Stimulated activated naive CD4-positive, alpha-beta T cell (primary cell): ENCODE results near the gene GLTP.

Experiments used
- DNase-seq, 6 experiments: peaks; one replicate each; lab custom pipeline; 2025; lab: John Stamatoyannopoulos, UW

The GLTP gene

GRCh38 chr12:109844091-109844490 is 36.2 kb downstream of the GLTP start:
- DNase-seq = no peak

GRCh38 chr12:109842021-109842420 is 38.3 kb downstream of the GLTP start:
- DNase-seq = no peak

- DNase-seq = no peak
These were observed 39.0 kb downstream of the GLTP start for GRCh38 chr12:109841356-109841755.

- DNase-seq = no peak
These were observed 39.9 kb downstream of the GLTP start for GRCh38 chr12:109840305-109841074.

GRCh38 chr12:109839444-109839843 is 40.9 kb downstream of the GLTP start:
- no peak for DNase-seq

- no peak for DNase-seq
These were observed 43.4 kb downstream of the GLTP start for GRCh38 chr12:109836916-109837315.

GRCh38 chr12:109835827-109836226 is 44.5 kb downstream of the GLTP start:
- no peak for DNase-seq

- DNase-seq = no peak
These were observed 46.8 kb downstream of the GLTP start, which contains the start of gene TRPV4 for GRCh38 chr12:109833307-109834189. Gene TRPV4, minus strand, starts transcription at chr12:109833398. Its CDS starts 18,602 bp downstream, at chr12:109814796.

GRCh38 chr12:109832541-109833306 is 47.6 kb downstream of the GLTP start:
- DNase-seq = no peak

- DNase-seq = no peak
These were observed 48.4 kb downstream of the GLTP start for GRCh38 chr12:109831929-109832328.

GRCh38 chr12:109831365-109831764 is 49.0 kb downstream of the GLTP start:
- no peak for DNase-seq

GRCh38 chr12:109830718-109831117 is 49.6 kb downstream of the GLTP start:
- DNase-seq = no peak

GRCh38 chr12:109830267-109830666 is 50.1 kb downstream of the GLTP start:
- DNase-seq = no peak

GRCh38 chr12:109829667-109830066 is 50.7 kb downstream of the GLTP start:
- DNase-seq = no peak

- DNase-seq = no peak
These were observed 51.4 kb downstream of the GLTP start for GRCh38 chr12:109828754-109829511.

GRCh38 chr12:109827566-109828550 is 52.5 kb downstream of the GLTP start:
- DNase-seq = no peak

- no peak for DNase-seq
These were observed 53.3 kb downstream of the GLTP start for GRCh38 chr12:109827080-109827479.

GRCh38 chr12:109824731-109825130 is 55.6 kb downstream of the GLTP start:
- no peak for DNase-seq

GRCh38 chr12:109822951-109823411 is 57.4 kb downstream of the GLTP start:
- no peak for DNase-seq

GRCh38 chr12:109822416-109822815 is 57.9 kb downstream of the GLTP start:
- DNase-seq = no peak
